ENCODE data around the gene TUFM.
A peak's percentile ranks its signal among the peaks of the same experiment; 100 is the strongest.
"Not testable (repeated sequence)": the region's sequence is repeated elsewhere in the genome, so short reads cannot be mapped to it uniquely, and the experiment has no call there.

Gene TUFM

DNA sequence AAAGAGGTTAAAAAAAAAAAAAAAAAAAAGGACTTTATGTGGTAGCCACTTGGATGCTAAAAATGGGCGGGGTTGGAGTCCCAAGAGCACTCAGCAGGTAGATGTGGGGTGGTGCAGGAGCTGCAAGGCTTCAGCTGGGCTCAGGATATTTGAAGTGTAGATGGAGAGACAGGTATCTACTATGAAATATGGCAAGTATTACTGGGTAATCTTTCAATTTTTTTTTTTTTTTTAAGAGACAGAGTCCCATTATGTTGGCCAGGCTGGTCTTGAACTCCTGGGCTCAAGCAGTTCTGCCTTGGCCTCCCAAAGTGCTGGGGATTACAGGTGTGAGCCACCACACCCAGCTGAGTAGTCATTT is 7.6 kb downstream of the TUFM start:
- no peak for DNase-seq (ENCODE audit: low spot score)

DNA sequence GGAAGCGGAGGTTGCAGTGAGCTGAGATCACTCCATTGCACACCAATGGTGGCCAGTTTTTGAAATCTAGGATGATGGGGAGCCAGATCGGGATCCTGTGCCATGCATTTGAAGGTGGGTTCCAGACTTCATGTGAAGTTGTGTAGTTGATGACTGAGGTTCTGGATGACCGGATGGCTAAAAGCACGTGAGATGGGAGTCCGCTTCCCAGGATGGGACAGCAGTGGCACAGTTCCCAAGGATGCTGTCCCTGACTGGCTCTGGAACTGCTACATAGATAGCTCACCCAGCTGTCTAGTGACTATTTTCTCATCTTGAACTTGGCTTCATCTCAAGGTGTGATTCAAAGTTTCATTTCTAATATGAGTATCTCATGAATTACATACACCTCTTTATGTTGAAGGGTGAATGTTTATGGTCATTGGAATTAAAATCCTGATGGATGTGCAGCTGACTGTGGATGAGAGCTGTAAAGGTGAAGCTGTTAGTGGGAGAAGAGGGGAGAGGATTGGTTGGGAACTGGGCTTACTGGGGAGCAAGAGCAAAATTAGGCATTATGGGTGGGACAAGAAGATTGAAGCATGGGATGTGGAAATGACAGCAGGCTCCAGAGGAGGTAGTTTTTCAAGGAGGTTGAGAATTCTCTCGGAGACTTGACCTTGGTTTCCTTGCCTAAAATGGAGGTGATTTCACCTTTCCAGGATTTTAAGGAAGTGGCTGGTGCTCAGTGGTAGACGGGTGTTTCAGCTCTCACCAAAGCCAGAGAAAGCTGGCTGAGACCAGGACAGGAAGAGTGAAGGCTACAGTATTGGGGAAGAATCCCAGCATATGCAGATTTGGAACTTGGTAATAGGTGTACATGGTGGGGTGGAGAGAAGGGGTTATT is 8.2 kb downstream of the TUFM start:
- no peak for DNase-seq (ENCODE audit: low spot score)

DNA sequence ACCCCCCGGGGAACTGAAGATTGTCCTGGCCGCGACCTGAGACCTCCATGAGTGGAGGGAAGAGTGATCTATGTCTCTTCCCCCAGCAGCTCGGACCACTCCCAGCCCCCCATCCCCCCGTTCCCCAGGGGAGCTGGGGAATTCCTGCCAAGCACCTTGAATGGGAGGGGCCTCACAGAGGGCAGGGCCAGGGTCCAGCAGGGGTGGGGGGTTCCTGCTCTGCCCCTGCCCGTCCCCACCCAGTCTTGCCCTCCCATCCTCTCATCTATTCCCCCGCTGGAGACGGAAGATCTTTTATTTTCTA is 9.4 kb downstream of the TUFM start:
- DNase-seq (ENCODE audit: low spot score), result no peak

DNA sequence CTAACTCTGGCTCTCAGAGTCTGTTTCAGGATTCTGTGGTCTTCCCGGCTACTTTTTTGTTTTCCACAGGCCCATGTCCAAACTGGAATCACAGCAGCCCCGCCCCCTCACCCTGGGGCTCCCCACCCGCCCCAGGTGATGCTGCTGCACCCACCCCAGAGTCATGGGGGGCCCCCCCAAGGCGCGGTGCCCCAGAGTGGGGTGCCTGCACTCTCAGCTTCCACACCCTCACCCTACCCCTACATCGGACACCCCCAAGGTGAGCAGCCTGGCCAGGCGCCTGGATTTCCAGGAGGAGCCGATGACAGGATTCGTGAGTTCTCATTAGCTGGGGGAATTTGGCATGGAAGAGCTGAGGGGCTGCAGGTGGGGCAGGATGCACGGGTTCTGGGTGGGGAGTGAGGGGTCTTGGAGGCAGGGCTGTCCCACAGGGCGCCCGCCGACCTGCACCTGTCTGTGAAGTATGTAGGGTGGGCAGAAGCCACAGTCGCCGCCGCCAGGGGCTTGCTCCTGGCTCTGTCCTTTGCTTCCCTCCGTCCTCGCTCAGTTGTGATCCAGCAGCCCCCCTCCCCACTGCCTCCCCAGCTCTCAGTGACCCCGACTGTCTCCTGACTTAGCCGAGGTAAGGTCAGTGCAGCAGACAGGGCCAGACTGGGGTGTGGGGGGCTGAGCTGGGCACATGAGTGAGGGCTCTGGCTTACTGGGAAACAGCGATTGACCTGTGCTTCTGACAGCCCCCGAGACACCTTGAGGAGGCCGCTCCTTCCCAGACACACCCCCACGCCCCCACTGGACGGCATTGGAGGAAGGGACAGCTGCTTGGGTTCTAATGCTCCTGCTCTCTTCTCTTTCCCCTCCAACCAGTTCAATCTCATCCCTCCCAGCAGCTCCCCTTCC is 10.0 kb downstream of the TUFM start:
- DNase-seq (ENCODE audit: low spot score), result no peak

DNA sequence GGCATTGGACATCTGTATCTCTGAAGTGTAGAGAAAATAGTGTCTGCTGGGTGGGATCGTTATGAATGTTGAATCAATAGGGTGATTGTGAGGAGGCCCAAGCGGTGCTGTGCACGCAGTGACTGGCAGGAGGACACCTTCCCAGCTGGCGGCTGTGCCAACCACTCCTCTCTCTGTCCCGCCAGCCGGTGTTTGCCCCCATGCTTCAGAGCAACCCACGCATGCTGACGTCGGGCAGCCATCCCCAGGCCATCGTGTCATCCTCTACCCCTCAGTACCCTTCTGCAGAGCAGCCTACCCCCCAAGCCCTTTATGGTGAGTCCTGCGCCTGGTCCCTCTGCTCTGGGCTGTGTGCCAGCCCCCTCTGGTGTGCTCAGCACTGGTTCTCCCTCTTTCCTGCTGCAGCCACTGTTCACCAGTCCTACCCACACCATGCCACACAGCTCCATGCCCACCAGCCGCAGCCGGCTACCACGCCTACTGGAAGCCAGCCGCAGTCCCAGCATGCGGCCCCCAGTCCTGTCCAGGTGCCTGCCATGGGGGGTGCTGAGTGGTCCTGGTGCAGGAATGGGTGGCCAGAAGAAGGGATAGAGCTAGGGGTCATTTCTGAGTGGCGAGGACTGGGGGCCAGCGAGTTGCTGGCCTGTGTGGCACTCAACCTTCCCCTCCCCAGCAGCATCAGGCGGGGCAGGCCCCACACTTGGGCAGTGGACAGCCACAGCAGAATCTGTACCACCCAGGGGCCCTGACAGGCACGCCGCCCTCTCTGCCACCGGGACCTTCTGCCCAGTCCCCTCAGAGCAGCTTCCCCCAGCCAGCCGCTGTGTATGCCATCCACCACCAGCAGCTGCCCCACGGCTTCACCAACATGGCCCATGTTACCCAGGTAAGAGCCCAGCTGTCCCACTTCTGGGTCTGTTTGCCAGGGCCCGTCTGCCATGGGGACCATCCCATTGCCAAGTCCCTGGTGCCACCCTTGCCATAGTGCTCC is 11.0 kb downstream of the TUFM start:
- DNase-seq (ENCODE audit: low spot score), result no peak

DNA sequence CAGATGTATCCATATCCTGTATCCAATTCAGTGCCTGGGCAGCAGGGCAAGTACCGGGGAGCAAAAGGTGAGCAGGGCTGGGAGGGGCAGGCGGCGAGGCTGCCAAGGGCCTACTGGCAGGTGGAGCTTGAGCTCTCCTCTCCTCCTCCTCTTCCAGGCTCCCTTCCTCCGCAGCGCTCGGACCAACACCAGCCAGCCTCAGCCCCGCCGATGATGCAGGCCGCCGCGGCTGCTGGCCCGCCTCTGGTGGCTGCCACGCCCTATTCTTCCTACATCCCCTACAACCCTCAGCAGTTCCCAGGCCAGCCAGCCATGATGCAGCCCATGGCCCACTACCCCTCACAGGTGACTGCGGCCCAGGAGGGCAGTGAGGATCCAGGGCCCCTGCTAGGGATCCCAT is 11.8 kb downstream of the TUFM start:
- DNase-seq (ENCODE audit: low spot score), result no peak

DNA sequence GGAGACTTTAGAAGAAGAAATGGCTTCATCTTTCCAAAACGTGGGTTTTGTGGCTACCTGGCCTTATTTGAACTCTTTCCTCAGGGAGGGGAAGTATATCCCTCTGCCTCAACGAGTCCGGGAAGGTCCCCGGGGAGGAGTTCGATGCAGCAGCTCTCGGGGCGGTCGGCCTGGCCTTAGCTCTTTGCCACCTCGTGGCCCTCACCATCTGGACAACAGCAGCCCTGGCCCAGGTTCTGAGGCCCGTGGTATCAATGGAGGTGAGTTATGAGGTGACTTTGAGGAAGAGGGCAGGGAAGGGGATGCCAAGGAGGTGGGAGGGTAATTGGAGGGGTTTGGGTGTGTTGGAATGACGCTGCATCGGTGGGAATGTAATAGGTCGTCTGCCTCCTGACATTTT is 15.6 kb downstream of the TUFM start:
- DNase-seq (ENCODE audit: low spot score), result no peak

DNA sequence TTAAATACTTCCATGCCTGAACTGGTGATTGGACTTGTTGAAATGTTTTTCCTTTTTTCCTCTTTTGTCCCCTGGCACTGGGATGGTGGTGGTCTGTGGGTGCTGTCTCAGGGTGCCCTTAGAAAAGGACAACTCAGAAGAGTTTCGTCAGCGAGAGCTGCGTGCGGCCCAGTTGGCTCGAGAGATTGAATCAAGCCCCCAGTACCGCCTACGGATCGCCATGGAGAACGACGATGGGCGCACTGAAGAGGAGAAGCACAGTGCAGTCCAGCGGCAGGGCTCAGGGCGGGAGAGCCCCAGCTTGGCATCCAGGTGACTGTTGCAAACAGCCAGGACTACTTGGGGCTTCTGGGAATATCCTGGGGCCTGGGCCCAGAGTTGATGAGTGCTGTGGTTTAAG is 16.4 kb downstream of the TUFM start:
- no peak for DNase-seq (ENCODE audit: low spot score)

DNA sequence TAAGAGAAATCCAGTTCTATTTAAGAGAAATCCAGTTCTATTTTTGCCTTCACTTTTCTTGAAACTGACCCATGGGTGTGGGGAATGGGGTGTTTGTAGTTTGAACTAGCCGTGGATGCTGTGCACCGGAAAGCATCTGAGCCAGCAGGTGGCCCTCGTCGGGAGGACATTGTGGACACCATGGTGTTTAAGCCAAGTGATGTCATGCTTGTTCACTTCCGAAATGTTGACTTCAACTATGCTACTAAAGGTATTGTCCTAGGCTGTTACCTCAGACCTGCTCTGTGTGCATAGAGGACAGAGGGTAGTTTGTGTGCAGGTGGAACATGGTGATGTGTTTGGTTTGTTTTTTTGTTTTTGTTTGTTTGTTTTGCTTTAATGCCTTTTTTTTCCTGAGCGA is 20.0 kb downstream of the TUFM start:
- no peak for DNase-seq (ENCODE audit: low spot score)

DNA sequence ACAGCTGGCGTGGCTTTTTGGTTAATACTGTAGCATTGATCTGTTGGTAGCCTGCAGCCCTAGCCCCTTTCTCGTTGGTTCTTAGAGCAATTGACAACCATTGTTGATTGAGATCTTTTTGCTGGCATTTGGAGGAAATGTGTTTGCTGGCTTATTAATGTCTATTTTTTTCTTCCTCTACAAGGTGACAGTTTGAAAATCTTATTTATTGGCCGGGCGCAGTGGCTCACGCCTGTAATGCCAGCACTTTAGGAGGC is 21.5 kb downstream of the TUFM start:
- no peak for DNase-seq (ENCODE audit: low spot score)

DNA sequence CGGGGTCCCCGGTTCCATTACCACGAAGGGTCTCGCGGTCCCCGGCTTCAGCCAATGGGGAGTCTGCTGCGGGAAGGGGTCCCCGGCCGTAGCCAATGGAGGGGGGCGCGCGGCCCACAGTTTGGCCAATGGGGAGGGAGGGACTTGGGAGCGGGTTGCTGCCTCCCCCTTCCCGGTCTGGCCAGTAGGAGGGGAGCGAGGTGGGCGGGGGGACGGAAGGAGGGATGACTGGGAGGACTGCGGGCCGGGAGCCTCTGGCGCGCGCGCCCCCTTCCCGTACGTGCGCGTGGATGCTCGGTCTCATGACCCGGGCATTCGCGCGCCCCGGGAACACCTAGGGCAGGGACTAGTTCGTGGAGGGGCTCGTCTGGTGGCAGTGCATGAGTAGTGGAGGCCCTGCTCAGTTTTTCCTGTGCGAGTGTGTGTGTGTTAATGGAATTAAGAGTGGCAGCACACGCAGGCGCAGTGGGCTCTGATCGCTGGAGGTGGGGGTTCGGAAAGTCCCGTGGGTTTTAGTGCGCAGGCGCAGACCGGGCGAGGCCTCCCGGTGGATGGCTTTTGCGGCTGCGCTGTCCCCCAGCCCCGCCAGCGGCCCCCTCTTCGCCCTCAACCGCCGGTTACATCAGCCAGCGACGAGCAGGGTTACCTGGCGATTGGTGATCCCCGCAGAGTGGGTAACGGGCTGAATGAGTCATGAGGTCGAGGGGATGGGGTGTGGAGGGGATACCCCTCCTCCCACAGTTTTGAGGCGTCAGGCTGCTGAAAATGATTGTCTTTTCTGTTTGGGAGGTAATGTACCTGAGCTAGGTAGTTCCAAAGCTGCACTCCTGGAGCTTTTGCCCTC is 22.1 kb downstream of the TUFM start:
- DNase-seq (ENCODE audit: low spot score), result peak; percentile 97

DNA sequence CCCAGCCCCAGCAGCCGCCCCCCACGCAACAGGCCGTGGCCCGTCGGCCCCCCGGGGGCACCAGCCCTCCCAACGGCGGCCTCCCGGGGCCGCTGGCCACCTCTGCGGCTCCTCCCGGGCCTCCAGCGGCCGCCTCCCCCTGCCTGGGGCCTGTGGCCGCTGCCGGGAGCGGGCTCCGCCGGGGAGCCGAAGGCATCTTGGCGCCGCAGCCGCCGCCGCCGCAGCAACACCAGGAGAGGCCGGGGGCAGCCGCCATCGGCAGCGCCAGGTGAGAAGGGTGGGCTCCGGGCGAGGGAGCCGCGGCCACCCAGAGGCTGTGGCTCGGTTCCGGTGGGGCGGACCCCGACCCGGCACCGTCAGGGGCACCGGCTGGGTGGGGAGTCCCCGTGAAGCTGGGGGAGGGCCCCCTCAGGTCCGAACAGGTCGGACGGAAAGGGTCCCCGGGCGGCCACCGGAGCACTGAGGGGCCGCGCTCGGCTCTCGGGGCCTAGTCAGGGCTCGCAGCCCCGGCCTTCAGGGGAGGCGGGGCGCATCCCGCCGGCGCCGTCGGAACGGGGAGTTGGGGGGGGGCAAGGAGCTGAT is 22.8 kb downstream of the TUFM start:
- DNase-seq (ENCODE audit: low spot score), result no peak

DNA sequence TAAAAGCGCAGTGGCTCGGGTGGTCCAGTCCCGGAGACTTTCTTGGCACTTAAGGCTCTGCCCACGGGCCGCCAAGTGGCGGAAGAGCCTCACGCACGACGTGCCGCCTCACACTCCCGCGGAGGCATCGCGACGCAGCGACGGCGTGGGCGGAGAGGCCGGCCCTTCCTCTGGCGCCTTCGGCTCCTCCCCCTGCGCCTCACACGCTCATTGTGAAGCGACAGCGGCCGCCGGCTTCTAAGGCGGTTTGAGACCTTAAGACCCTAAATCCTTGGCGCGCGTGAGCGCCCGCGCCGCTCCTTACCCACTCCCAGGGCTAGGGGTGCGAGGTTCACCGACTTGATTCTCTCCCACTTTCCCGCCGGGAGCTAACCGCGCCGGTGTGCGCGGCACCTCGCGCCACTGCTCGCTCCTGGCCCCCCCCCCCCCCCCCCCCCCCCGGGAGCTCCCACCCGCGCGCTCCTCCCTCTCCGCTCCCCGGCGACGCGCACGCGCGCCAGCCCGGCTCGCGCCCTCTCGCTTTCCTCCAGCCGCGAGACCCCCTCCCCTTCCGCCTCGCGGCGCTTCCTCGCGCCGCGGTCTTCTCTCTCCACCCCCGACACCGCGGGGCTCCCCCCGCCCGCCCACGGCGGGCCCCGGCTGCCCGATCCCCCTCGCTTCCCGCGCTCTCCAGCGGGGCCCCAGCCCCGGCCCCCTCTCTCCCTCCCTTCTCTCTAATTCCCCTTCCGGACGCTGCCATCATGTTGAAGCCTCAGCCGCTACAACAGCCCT is 23.4 kb downstream of the TUFM start, which contains the start of gene ATXN2L:
Gene ATXN2L (plus strand): TSS at position 480 of the 771 bp plus-strand sequence. CDS start 261 bp downstream, at position 741.
- DNase-seq (ENCODE audit: low spot score), result peak; percentile 89

DNA sequence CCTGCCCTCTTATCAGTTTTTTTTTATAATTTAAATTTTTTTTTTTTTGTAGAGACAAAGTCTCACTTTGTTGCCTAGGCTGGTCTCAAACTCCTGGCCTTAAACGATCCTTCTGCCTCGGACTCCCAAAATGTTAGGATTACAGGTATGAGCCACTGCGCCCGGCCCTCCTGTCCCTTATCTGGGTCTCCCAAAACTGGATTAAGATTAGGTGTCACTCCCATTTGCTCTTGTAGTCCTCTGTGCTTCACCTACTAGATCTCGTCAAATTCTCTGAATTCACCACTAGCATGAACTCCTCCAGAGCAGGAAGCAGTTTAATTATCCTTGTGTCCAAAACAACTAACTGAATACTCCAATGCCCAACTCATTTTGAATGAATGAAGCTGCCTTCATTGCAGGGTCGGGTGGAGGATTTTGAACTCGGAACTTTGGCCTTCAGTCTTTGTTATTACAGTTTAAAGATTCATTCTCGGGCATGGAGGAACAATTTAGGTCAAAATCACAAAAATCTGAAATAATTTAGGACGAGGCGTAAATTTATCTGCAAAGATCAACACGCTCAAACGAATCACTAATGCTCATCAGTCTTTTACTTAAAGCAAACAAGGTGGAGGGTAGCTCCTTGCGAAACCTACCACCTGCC is 24.2 kb downstream of the TUFM start:
- DNase-seq (ENCODE audit: low spot score), result no peak

DNA sequence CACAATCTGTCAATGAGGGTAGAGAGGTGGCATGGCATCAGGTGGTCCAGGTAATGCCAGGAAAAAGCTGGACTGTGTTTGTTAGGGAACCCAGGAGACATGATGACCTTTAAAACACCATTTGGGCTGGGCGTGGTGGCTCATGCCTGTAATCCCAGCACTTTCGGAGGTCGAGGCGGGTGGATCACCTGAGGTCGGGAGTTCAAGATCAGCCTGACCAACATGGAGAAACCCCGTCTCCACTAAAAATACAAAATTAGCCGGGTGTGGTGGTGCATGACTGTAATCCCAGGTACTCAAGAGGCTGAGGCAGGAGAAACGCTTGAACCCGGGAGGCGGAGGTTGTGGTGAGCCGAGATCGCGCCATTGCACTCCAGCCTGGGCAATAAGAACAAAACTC is 25.6 kb downstream of the TUFM start:
- DNase-seq (ENCODE audit: low spot score), result not testable (repeated sequence)

DNA sequence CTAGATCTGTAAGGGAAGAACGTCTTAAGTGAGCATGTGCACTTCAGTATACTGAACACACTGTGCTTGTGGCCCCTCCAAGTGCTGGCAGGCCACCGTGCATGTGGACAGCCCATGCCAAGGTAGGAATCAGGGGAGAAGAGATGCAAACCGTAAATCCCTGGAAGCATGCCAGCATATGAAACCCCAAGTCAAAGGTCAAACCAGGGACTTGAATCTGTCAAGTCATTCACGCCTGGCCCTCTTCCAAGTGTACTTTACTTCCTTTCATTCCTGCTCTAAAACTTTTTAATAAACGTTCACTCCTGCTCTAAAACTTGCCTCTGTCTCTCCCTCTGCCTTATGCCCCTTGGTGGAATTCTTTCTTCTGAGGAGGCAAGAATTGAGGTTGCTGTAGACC is 26.1 kb downstream of the TUFM start:
- DNase-seq (ENCODE audit: low spot score), result no peak

DNA sequence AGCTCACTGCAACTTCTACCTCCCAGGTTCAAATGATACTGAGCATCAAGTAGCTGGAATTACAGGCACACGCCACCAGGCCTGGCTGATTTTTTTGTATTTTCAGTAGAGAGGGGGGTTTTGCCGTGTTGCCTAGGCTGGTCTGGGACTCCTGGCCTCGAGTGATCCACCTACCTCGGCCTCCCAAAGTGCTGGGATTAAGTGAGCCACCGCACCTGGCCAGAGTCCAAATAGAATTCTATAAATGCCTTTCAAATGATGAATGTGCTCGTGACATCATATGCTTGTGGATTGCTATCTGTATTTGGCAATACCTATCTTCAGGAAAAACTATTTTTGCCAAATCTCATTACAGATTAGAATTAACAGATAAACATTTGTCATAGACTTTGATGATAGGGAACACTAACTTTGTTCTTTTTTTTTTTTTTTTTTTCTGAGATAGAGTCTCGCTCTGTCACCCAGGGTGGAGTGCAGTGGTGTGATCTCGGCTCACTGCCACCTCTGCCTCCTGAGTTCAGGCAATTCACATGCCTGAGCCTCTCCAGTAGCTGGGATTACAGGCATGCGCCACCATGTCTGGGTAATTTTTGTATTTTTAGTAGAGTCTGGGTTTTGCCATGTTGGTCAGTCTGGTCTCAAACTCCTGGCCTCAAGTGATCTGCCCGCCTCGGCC is 38.6 kb downstream of the TUFM start:
- DNase-seq (ENCODE audit: low spot score), result not testable (repeated sequence)

DNA sequence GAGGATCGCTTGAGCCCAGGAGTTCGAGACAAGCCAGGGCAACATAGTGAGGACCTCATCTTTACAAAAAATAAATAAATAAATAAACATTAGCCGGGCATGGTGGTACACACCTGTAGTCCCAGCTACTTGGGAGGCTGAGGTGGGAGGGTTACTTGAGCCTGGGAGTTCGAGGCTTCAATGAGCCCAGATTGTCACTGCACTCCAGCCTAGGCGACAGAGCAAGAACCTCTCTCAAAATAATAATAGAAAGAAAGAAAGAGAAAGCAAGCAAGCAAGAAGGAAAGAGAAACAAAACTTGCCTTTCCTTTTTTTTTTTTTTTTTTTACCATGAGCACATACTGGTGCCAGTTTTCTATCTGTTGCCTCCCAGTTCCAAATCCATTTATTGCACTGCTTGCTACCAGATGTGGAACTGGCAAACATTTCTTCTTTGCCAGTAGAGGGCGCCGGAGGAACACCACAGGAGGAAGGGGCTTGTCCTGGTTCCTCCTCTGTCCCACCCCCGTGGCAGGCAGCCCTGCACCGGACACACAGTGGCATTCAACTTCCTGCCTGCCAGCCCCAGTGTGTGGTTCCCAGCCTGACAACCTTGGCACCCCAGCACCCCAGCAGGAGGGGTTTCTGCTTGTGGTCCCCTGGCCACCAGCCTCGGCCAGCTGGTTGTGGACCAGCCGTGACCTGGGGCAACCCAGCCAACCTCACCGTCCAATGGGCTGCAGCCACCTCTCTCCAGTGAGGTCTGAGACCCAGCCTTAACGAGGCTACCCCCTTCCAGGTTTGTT is 43.7 kb downstream of the TUFM start:
- not testable (repeated sequence) for DNase-seq (ENCODE audit: low spot score)
